H9 (cell line): ENCODE data around the gene SKIC2. TPM values are rescaled to one million over a fixed set of nuclear protein-coding genes. Genes with fewer than 3 reads are reported as not detected.

Experiments used
- DNase-seq: peaks from one replicate; pipeline ENCODE4 v3.0.0-alpha.2; 2017
- H2AFZ ChIP-seq: one replicate; pipeline ENCODE4 v1.6.1; 2013; ENCODE audit warnings: mild to moderate bottlenecking, low read length, control low read depth, moderate library complexity
- H2AK5ac ChIP-seq: 2 replicates; pipeline ENCODE4 v1.6.1; 2013; ENCODE audit warnings: low read length, control low read depth, mixed read lengths; ENCODE audit not compliant: insufficient read length
- H2BK120ac ChIP-seq: one replicate; pipeline ENCODE4 v1.6.1; 2013; ENCODE audit warnings: low read depth, mild to moderate bottlenecking, low read length, control low read depth, inconsistent platforms; ENCODE audit not compliant: poor library complexity, severe bottlenecking
- H2BK12ac ChIP-seq: 2 replicates; pipeline ENCODE4 v1.6.1; 2013; ENCODE audit warnings: low read length, control low read depth, mixed read lengths, low read depth; ENCODE audit not compliant: insufficient read length
- H2BK15ac ChIP-seq: 2 replicates; pipeline ENCODE4 v1.6.1; 2013; ENCODE audit warnings: low read depth, low read length, control low read depth
- H2BK20ac ChIP-seq: one replicate; pipeline ENCODE4 v1.6.1; 2013; ENCODE audit warnings: low read depth, mild to moderate bottlenecking, low read length, control low read depth, inconsistent platforms; ENCODE audit not compliant: poor library complexity, severe bottlenecking
- H2BK5ac ChIP-seq: 2 replicates; pipeline ENCODE4 v1.6.1; 2013; ENCODE audit warnings: low read length, control low read depth, mixed read lengths; ENCODE audit not compliant: insufficient read length
- H3K14ac ChIP-seq: 2 replicates; pipeline ENCODE4 v1.6.1; 2013; ENCODE audit warnings: low read length, control low read depth; ENCODE audit not compliant: insufficient read depth
- H3K18ac ChIP-seq: 2 replicates; pipeline ENCODE4 v1.6.1; 2013; ENCODE audit warnings: low read depth, mild to moderate bottlenecking, mixed read lengths, low read length, control low read depth; ENCODE audit not compliant: insufficient read length
- H3K23ac ChIP-seq: 2 replicates; pipeline ENCODE4 v1.6.1; 2013; ENCODE audit warnings: low read length, control low read depth, mixed read lengths, low read depth; ENCODE audit not compliant: insufficient read length
- H3K23me2 ChIP-seq: 2 replicates; pipeline ENCODE4 v1.6.1; 2013; ENCODE audit warnings: low read depth, mild to moderate bottlenecking, mixed read lengths, low read length, control low read depth; ENCODE audit not compliant: insufficient read length, poor library complexity, severe bottlenecking
- H3K27ac ChIP-seq: 2 replicates; pipeline ENCODE4 v1.5.1; 2013; ENCODE audit warnings: low read length, control low read depth, mixed read lengths, low read depth; ENCODE audit not compliant: insufficient read length
- H3K27me3 ChIP-seq: 2 replicates; pipeline ENCODE4 v1.6.1; 2013; ENCODE audit warnings: low read length, control low read depth, inconsistent platforms; ENCODE audit not compliant: insufficient read depth
- H3K4ac ChIP-seq: 2 replicates; pipeline ENCODE4 v1.6.1; 2013; ENCODE audit warnings: low read depth, mild to moderate bottlenecking, control low read depth, inconsistent platforms, low read length, moderate library complexity
- H3K4me1 ChIP-seq: 2 replicates; pipeline ENCODE4 v1.6.1; 2013; ENCODE audit warnings: low read length, control low read depth, inconsistent platforms; ENCODE audit not compliant: insufficient read depth
- H3K4me2 ChIP-seq: 2 replicates; pipeline ENCODE4 v1.6.1; 2013; ENCODE audit warnings: low read length, control low read depth, mixed read lengths; ENCODE audit not compliant: insufficient read length, insufficient read depth
- H3K56ac ChIP-seq: 2 replicates; pipeline ENCODE4 v1.6.1; 2013; ENCODE audit warnings: low read depth, mild to moderate bottlenecking, mixed read lengths, low read length, control low read depth; ENCODE audit not compliant: insufficient read length
- H3K79me1 ChIP-seq: 2 replicates; pipeline ENCODE4 v1.6.1; 2013; ENCODE audit warnings: low read depth, mild to moderate bottlenecking, moderate library complexity, low read length, control low read depth, inconsistent platforms; ENCODE audit not compliant: insufficient read depth, poor library complexity, severe bottlenecking
- H3K79me2 ChIP-seq: 2 replicates; pipeline ENCODE4 v1.6.1; 2013; ENCODE audit warnings: low read length, control low read depth, inconsistent platforms; ENCODE audit not compliant: insufficient read depth
- H3K9ac ChIP-seq: 2 replicates; pipeline ENCODE4 v1.6.1; 2013; ENCODE audit warnings: low read length, control low read depth, mixed read lengths; ENCODE audit not compliant: insufficient read length; ENCODE audit errors: extremely low read depth
- H3K9me3 ChIP-seq: one replicate; pipeline ENCODE4 v1.6.1; 2013; ENCODE audit warnings: low read depth, low read length, inconsistent platforms; ENCODE audit not compliant: control insufficient read depth
- H3T11ph ChIP-seq: one replicate; pipeline ENCODE4 v1.6.1; 2013; ENCODE audit warnings: mild to moderate bottlenecking, low read length, control low read depth, inconsistent platforms
- H4K20me1 ChIP-seq: one replicate; pipeline ENCODE4 v1.6.1; 2013; ENCODE audit not compliant: control insufficient read depth, insufficient read length, insufficient read depth
- H4K5ac ChIP-seq: 2 replicates; pipeline ENCODE4 v1.6.1; 2013; ENCODE audit warnings: low read depth, mild to moderate bottlenecking, mixed read lengths, low read length, control low read depth; ENCODE audit not compliant: insufficient read length
- H4K8ac ChIP-seq: replicated peaks from 2 replicates; pipeline ENCODE4 v1.6.1; 2013; ENCODE audit warnings: low read length, control low read depth, mixed read lengths, low read depth; ENCODE audit not compliant: insufficient read length
- H4K91ac ChIP-seq: 2 replicates; pipeline ENCODE4 v1.6.1; 2013; ENCODE audit warnings: low read depth, mild to moderate bottlenecking, moderate library complexity, mixed read lengths, low read length, control low read depth; ENCODE audit not compliant: insufficient read length
- H3K27ac Mint-ChIP-seq, 3 experiments: 2 replicates in 2 of 3; 3 replicates in 1 of 3; pipeline ENCODE4 v1.8.0; 2020 to 2021; ENCODE audit warnings: mixed read lengths in 3 of 3, mild to moderate bottlenecking in 1 of 3, moderate library complexity in 1 of 3
- H3K27me3 Mint-ChIP-seq: 2 replicates; pipeline ENCODE4 v1.8.0; 2021; ENCODE audit warnings: low read depth, mild to moderate bottlenecking, moderate library complexity, mixed read lengths
- H3K36me3 Mint-ChIP-seq, 3 experiments: 2 replicates in 2 of 3; 3 replicates in 1 of 3; pipeline ENCODE4 v1.8.0; 2020 to 2021; ENCODE audit warnings: low read depth in 3 of 3, mixed read lengths in 3 of 3; ENCODE audit not compliant: insufficient read depth in 1 of 3
- H3K4me1 Mint-ChIP-seq, 2 experiments: 2 replicates each; pipeline ENCODE4 v1.8.0; 2020; ENCODE audit warnings: mixed read lengths in 2 of 2
- H3K4me3 Mint-ChIP-seq, 2 experiments: 2 replicates in 1 of 2; 3 replicates in 1 of 2; pipeline ENCODE4 v1.8.0; 2020 to 2021; ENCODE audit warnings: mild to moderate bottlenecking in 2 of 2, mixed read lengths in 2 of 2, moderate library complexity in 1 of 2
- H3K9me3 Mint-ChIP-seq, 2 experiments: 2 replicates in 1 of 2; 3 replicates in 1 of 2; pipeline ENCODE4 v1.8.0; 2020; ENCODE audit warnings: mild to moderate bottlenecking in 2 of 2, mixed read lengths in 2 of 2, moderate library complexity in 1 of 2
- WGBS: extraction: QIAGEN DNeasy Blood & Tissue Kit; methylation state at CpG from one replicate; pipeline ENCODE4 v1.1.7; 2013; ENCODE audit warnings: missing lambda C conversion rate, low lambda C conversion rate, mixed read lengths; ENCODE audit not compliant: insufficient read length; ENCODE audit errors: extremely low coverage; 5-methylcytosine and 5-hydroxymethylcytosine counted together
- total RNA-seq: library from RNA; stranded (reverse); gene quantifications from 2 replicates; pipeline ENCODE4 v1.2.1, GENCODE V29; 2021
- TF ChIP-seq, protein P1 (sequence below): fragments of 200-600 bp; sonication (generic); conservative IDR thresholded peaks from 3 replicates; pipeline ENCODE4 v1.8.0; 2021; ENCODE audit warnings: antibody characterized with exemption, mild to moderate bottlenecking

SKIC2 gene
- total RNA-seq, 1 experiment from 2014 or later, result 86.2 TPM

DNA sequence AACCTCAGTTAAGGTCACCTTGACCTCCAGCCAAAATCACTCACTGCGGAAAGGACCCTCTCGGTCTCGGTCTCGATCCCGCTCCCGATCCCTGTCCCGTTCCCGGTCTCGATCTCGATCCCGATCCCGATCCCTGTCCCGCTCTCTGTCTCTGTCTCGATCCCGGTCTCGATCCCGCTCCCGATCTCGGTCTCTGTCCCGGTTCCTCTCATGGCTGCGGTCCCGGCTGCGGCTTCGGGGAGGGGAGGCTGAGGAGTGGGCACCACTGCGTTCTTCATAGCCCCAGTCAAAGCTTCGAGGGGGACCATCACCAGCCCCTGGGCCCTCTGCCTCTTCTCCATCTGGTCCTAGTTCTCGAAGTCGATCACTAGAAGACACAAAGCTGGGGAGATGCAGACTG lies 4.5 kb upstream of the SKIC2 start:
- no peak overlapping the region for H3K27ac ChIP-seq
- Mint-ChIP-seq H3K4me1 (peaks cover 12 to 13% of the 10 kb centered on the region in 2 experiments), H3K9me3 (no peaks in the 10 kb centered on the region; a peak in 1 of 5 replicates), H3K4me3 (no peak overlapping the region), H3K36me3 (peaks cover 23 to 71% (median 65%) of the 10 kb centered on the region in 3 experiments), H3K27me3 (no peaks in the 10 kb centered on the region; the same call in 1 of the 2 replicates), H3K27ac (no peak overlapping the region)
- peaks cover 7% of the 10 kb centered on the region for H3K79me2 ChIP-seq
- H4K5ac ChIP-seq, result no peak overlapping the region
- no peak for DNase-seq
- no peak overlapping the region for H3K56ac ChIP-seq
- WGBS, result no CpG with 5 or more reads among the region's 28 CpGs
- H2BK12ac ChIP-seq, result no peak overlapping the region
- peaks cover 3% of the 10 kb centered on the region; the same call in 1 of the 2 replicates for H3K4me1 ChIP-seq
- TF ChIP-seq, protein P1, sequence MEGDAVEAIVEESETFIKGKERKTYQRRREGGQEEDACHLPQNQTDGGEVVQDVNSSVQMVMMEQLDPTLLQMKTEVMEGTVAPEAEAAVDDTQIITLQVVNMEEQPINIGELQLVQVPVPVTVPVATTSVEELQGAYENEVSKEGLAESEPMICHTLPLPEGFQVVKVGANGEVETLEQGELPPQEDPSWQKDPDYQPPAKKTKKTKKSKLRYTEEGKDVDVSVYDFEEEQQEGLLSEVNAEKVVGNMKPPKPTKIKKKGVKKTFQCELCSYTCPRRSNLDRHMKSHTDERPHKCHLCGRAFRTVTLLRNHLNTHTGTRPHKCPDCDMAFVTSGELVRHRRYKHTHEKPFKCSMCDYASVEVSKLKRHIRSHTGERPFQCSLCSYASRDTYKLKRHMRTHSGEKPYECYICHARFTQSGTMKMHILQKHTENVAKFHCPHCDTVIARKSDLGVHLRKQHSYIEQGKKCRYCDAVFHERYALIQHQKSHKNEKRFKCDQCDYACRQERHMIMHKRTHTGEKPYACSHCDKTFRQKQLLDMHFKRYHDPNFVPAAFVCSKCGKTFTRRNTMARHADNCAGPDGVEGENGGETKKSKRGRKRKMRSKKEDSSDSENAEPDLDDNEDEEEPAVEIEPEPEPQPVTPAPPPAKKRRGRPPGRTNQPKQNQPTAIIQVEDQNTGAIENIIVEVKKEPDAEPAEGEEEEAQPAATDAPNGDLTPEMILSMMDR, result no peak
- no peak overlapping the region for H2AFZ ChIP-seq
- no peak overlapping the region for H2BK20ac ChIP-seq
- H2BK15ac ChIP-seq, result no peak overlapping the region
- no peak overlapping the region for H3K9ac ChIP-seq
- H3K23me2 ChIP-seq, result peaks cover 9% of the 10 kb centered on the region
- no peaks in the 10 kb centered on the region for H4K20me1 ChIP-seq
- no peaks in the 10 kb centered on the region for H3K9me3 ChIP-seq
- H3K23ac ChIP-seq, result no peak overlapping the region
- H3K79me1 ChIP-seq, result peaks cover 3% of the 10 kb centered on the region
- no peak overlapping the region for H3K4me2 ChIP-seq
- H4K8ac ChIP-seq, result no peak overlapping the region
- H3K4ac ChIP-seq, result no peak overlapping the region
- no peak overlapping the region for H2BK120ac ChIP-seq
- no peak overlapping the region for H3K18ac ChIP-seq
- H3K14ac ChIP-seq, result no peak overlapping the region
- H2BK5ac ChIP-seq, result no peak overlapping the region
- no peaks in the 10 kb centered on the region for H3K27me3 ChIP-seq
- H3T11ph ChIP-seq, result no peak overlapping the region
- no peak overlapping the region for H4K91ac ChIP-seq
- no peak overlapping the region for H2AK5ac ChIP-seq
